Mesendoderm (in vitro differentiated cells): ENCODE data around the gene TKFC.

Experiments used
- DNase-seq: peaks from one replicate; pipeline ENCODE4 v3.0.0; 2013
- H2AK5ac ChIP-seq: 2 replicates; pipeline ENCODE4 v1.6.1; 2013; ENCODE audit warnings: low read length, inconsistent platforms
- H2BK120ac ChIP-seq: 2 replicates; pipeline ENCODE4 v1.6.1; 2013; ENCODE audit warnings: low read depth, mild to moderate bottlenecking, low read length, moderate library complexity, mixed read lengths
- H2BK15ac ChIP-seq: replicated peaks from 2 replicates; pipeline ENCODE4 v1.6.1; 2013; ENCODE audit warnings: low read depth, mild to moderate bottlenecking, moderate library complexity
- H2BK5ac ChIP-seq: 2 replicates; pipeline ENCODE4 v1.6.1; 2013; ENCODE audit warnings: low read length, inconsistent platforms
- H3K18ac ChIP-seq: 2 replicates; pipeline ENCODE4 v1.6.1; 2013; ENCODE audit warnings: mild to moderate bottlenecking, low read length, mixed read lengths
- H3K23ac ChIP-seq: one replicate; pipeline ENCODE4 v1.6.1; 2013; ENCODE audit warnings: low read length
- H3K27ac ChIP-seq: 2 replicates; pipeline ENCODE4 v1.5.1; 2013; ENCODE audit warnings: low read depth, mild to moderate bottlenecking, inconsistent platforms, low read length, moderate library complexity
- H3K27me3 ChIP-seq: 2 replicates; pipeline ENCODE4 v1.6.1; 2013; ENCODE audit warnings: low read length, control low read depth, mild to moderate bottlenecking, inconsistent platforms; ENCODE audit not compliant: insufficient read depth, poor library complexity
- H3K36me3 ChIP-seq: 2 replicates; pipeline ENCODE4 v1.6.1; 2013; ENCODE audit warnings: low read length, inconsistent platforms; ENCODE audit not compliant: control insufficient read depth, insufficient read depth
- H3K4ac ChIP-seq: one replicate; pipeline ENCODE4 v1.6.1; 2013; ENCODE audit warnings: low read depth, mild to moderate bottlenecking, low read length, moderate library complexity
- H3K4me1 ChIP-seq: 2 replicates; pipeline ENCODE4 v1.6.1; 2013; ENCODE audit warnings: low read depth, low read length, inconsistent platforms; ENCODE audit not compliant: control insufficient read depth
- H3K4me2 ChIP-seq: 2 replicates; pipeline ENCODE4 v1.6.1; 2013; ENCODE audit warnings: low read length
- H3K4me3 ChIP-seq: 2 replicates; pipeline ENCODE4 v1.5.1; 2013; ENCODE audit warnings: mild to moderate bottlenecking, low read length
- H3K56ac ChIP-seq: one replicate; pipeline ENCODE4 v1.6.1; 2013; ENCODE audit warnings: low read length
- H3K79me1 ChIP-seq: 2 replicates; pipeline ENCODE4 v1.6.1; 2013; ENCODE audit warnings: low read length, inconsistent platforms
- H3K79me2 ChIP-seq: 2 replicates; pipeline ENCODE4 v1.6.1; 2013; ENCODE audit warnings: mild to moderate bottlenecking, low read length; ENCODE audit not compliant: control insufficient read depth, insufficient read depth
- H3K9ac ChIP-seq: 2 replicates; pipeline ENCODE4 v1.6.1; 2013; ENCODE audit warnings: low read length, inconsistent platforms
- H4K5ac ChIP-seq: one replicate; pipeline ENCODE4 v1.6.1; 2013; ENCODE audit warnings: low read length
- H4K8ac ChIP-seq: one replicate; pipeline ENCODE4 v1.6.1; 2013; ENCODE audit warnings: low read depth, mild to moderate bottlenecking, control low read depth, low read length, moderate library complexity
- WGBS: extraction: QIAGEN DNeasy Blood & Tissue Kit; methylation state at CpG from one replicate; pipeline ENCODE4 v1.1.7; 2013; ENCODE audit warnings: low lambda C conversion rate, missing lambda C conversion rate; ENCODE audit not compliant: insufficient coverage; ENCODE audit errors: extremely low coverage; 5-methylcytosine and 5-hydroxymethylcytosine counted together

The TKFC gene

DNA sequence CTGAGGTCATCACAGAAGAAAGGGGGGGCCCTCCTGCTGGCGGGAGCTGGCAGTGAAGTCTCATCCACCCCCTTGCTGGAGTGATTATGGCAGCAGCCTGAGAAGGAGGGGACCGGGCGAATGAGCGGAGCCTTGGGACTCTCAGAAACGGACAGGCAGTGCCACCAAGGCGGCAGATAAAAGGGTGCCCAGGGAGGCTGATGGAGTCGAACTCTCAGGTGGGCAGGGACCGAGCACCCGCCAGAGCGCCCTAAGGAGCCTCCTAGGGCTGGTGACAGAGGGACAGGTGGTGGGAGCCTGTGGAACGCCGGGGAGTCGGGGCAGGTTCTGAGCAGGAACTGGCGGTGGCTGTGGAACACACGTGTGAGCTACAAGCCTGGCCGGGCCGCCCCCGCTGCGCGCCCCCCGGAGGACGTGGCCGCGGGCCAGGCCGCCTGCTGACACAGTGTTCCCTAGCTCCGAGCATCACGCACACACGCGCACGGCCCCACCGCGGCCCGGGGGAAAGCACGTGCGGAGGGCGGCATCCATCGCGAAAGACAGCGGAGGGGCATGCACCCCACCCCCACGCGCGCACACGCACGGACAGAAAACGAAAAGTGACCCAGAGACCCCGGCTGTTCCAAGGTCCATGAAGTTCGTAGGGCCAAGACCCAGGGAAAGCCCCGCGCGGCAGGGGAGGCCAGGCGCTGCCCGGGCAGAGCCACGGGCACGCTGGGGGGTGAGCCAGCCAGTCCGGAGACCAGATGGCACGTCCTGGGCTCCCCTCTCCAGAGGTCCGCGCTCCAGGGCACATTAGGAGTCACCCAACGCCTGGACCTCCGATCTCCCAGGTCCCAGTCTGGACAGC, 38.9 kb upstream of the TKFC start:
- no peak overlapping the region for H2BK15ac ChIP-seq
- H3K4ac ChIP-seq = no peak overlapping the region
- H3K27me3 ChIP-seq = no peaks in the 10 kb centered on the region
- H3K36me3 ChIP-seq = peaks cover 1% of the 10 kb centered on the region
- no peak overlapping the region for H2BK5ac ChIP-seq
- no peaks in the 10 kb centered on the region for H3K79me1 ChIP-seq
- no peaks in the 10 kb centered on the region for H3K79me2 ChIP-seq
- H3K27ac ChIP-seq = no peak overlapping the region
- H3K9ac ChIP-seq = peak overlapping the region; percentile 87
- H3K18ac ChIP-seq = peak overlapping the region; percentile 87
- peaks cover 3% of the 10 kb centered on the region for H3K4me1 ChIP-seq
- peak; percentile 62 for DNase-seq
- H3K4me3 ChIP-seq = peak overlapping the region; percentile 72
- no peak overlapping the region for H4K5ac ChIP-seq
- no CpG with 5 or more reads among the region's 60 CpGs for WGBS
- no peak overlapping the region for H4K8ac ChIP-seq
- no peak overlapping the region for H2AK5ac ChIP-seq
- peak overlapping the region; percentile 95 for H3K56ac ChIP-seq
- H2BK120ac ChIP-seq = no peak overlapping the region
- H3K4me2 ChIP-seq = peak overlapping the region; percentile 93
- H3K23ac ChIP-seq = peak overlapping the region; percentile 89

DNA sequence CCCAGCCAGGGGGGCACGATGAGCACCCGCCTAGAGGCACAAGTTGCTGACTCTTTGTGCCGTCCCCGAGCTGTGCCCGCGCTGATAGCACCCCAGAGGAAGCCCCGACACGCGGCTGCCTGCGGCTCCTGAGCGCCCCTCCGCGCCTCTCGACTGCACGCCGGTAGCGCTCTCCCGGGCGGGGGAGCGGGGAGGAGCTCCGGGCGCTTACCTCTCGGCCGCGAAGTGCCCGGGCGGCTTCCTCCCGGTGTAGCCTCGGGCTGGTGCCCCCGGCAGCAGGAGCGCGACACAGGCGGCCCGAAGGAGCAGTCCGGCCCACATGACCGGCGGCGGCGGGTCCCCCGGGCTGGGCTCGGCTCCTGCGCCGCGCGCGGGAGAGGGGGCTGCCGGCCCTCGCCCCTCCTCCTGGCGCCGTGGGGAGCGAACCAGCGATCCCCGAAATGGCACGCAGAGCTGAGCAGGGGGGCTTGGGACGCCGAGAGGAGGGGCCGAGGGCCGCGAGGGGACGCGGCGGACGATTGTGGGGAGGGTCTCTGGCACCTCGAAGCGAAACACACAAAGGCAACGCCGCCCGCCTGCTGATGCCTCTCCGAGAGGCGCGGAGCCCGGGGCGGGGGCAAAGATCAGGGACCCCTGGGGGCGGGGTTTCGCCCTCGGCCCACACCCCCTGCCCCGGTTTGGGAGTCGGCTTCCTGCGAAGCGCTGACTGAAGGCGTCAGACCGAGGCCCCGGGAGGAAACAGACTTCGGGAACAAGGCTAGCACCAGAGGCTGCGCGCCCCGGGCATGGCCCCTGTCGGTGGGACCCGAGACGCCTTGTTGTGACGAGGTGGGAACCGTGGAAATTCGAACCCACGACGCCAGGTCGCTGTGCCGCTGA, 38.1 kb upstream of the TKFC start, which contains the start of gene VWCE:
TSS of gene VWCE (minus strand) at position 600 of the 879 bp plus-strand sequence. CDS start at position 321, 279 bp downstream.
- H2AK5ac ChIP-seq = no peak within 1 kb of the TSS
- no peak within 1 kb of the TSS for H4K5ac ChIP-seq
- no peak within 1 kb of the TSS for H4K8ac ChIP-seq
- H3K27me3 ChIP-seq = no peaks in the 10 kb centered on the region
- peak within 1 kb of the TSS; percentile 87 for H3K9ac ChIP-seq
- peak within 1 kb of the TSS; percentile 87 for H3K18ac ChIP-seq
- peaks cover 3% of the 10 kb centered on the region for H3K4me1 ChIP-seq
- peak within 1 kb of the TSS; percentile 41 for H3K27ac ChIP-seq
- no peaks in the 10 kb centered on the region for H3K79me1 ChIP-seq
- no peak within 1 kb of the TSS for H2BK5ac ChIP-seq
- no peaks in the 10 kb centered on the region for H3K79me2 ChIP-seq
- peak within 1 kb of the TSS; percentile 95 for H3K56ac ChIP-seq
- no CpG with 5 or more reads among the region's 97 CpGs for WGBS
- H3K4me3 ChIP-seq = peak within 1 kb of the TSS; percentile 72
- H2BK15ac ChIP-seq = no peak within 1 kb of the TSS
- H3K4ac ChIP-seq = peak within 1 kb of the TSS; percentile 76
- no peak within 1 kb of the TSS for H2BK120ac ChIP-seq
- peak within 1 kb of the TSS; percentile 93 for H3K4me2 ChIP-seq
- peak within 1 kb of the TSS; percentile 94 for H3K23ac ChIP-seq
- peaks cover 6% of the 10 kb centered on the region for H3K36me3 ChIP-seq
- DNase-seq = peak; percentile 77

DNA sequence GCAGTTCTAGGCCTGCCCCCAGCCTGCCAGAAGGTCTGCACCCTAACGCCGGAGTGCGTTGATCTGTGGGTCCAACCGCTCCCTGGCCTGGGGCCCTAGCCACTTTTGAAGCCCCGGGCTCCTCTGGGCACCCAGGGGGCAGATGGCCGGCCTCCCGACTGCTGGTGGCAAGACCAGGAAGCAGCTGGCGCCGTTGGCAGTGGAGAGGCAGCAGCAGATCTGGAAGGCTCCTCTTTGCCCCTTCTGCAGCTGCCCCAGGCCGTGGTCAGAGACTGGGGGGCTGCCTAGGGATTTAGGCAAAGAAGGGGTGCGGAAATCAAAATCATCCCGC, 37.5 kb upstream of the TKFC start:
- H2BK15ac ChIP-seq = no peak overlapping the region
- no peak overlapping the region for H4K5ac ChIP-seq
- peak overlapping the region; percentile 87 for H3K9ac ChIP-seq
- DNase-seq = no peak
- H2BK5ac ChIP-seq = no peak overlapping the region
- H3K4me1 ChIP-seq = peaks cover 3% of the 10 kb centered on the region
- H2AK5ac ChIP-seq = no peak overlapping the region
- H3K4me3 ChIP-seq = no peak overlapping the region
- no peaks in the 10 kb centered on the region for H3K79me2 ChIP-seq
- H4K8ac ChIP-seq = no peak overlapping the region
- H3K27me3 ChIP-seq = no peaks in the 10 kb centered on the region
- H3K4ac ChIP-seq = no peak overlapping the region
- H3K36me3 ChIP-seq = peaks cover 9% of the 10 kb centered on the region
- no CpG with 5 or more reads among the region's 12 CpGs for WGBS
- no peak overlapping the region for H2BK120ac ChIP-seq
- H3K56ac ChIP-seq = peak overlapping the region; percentile 95
- H3K23ac ChIP-seq = peak overlapping the region; percentile 57
- peak overlapping the region; percentile 87 for H3K18ac ChIP-seq
- H3K4me2 ChIP-seq = peak overlapping the region; percentile 93
- H3K79me1 ChIP-seq = no peaks in the 10 kb centered on the region
- H3K27ac ChIP-seq = no peak overlapping the region

- Histone ChIP-seq H3K18ac (no peak overlapping the region), H4K5ac (no peak overlapping the region), H2AK5ac (no peak overlapping the region), H3K4me1 (peaks cover 3% of the 10 kb centered on the region), H2BK5ac (no peak overlapping the region), H3K27me3 (no peaks in the 10 kb centered on the region), H2BK120ac (no peak overlapping the region), H3K4me3 (no peak overlapping the region), H3K4me2 (no peak overlapping the region), H3K56ac (no peak overlapping the region), H3K4ac (no peak overlapping the region), H3K23ac (no peak overlapping the region), H3K27ac (no peak overlapping the region), H3K36me3 (peaks cover 17% of the 10 kb centered on the region), H2BK15ac (no peak overlapping the region), H3K79me2 (no peaks in the 10 kb centered on the region), H4K8ac (no peak overlapping the region), H3K9ac (no peak overlapping the region), H3K79me1 (no peaks in the 10 kb centered on the region)
- DNase-seq = no peak
- WGBS = no CpG with 5 or more reads among the region's 1 CpG
These were observed 35.7 kb upstream of the TKFC start for GRCh38 chr11:61297341-61297740.

GRCh38 chr11:61297746-61298145, 35.3 kb upstream of the TKFC start:
- Histone ChIP-seq H2BK120ac (no peak overlapping the region), H2BK15ac (no peak overlapping the region), H3K4ac (no peak overlapping the region), H2AK5ac (no peak overlapping the region), H3K23ac (no peak overlapping the region), H3K18ac (no peak overlapping the region), H3K79me1 (no peaks in the 10 kb centered on the region), H3K27ac (peak overlapping the region; percentile 23), H4K5ac (no peak overlapping the region), H3K27me3 (no peaks in the 10 kb centered on the region), H4K8ac (no peak overlapping the region), H3K36me3 (peaks cover 22% of the 10 kb centered on the region), H3K56ac (no peak overlapping the region), H2BK5ac (no peak overlapping the region), H3K79me2 (no peaks in the 10 kb centered on the region), H3K4me3 (no peak overlapping the region), H3K9ac (no peak overlapping the region), H3K4me2 (no peak overlapping the region), H3K4me1 (peaks cover 3% of the 10 kb centered on the region)
- DNase-seq = no peak
- no CpG with 5 or more reads among the region's 5 CpGs for WGBS
